HL-60 (cell line): Measurements from ENCODE around the gene VIPR2.
"Not testable (repeated sequence)": the region's sequence is repeated elsewhere in the genome, so short reads cannot be mapped to it uniquely, and the experiment has no call there.

Source experiments
- CTCF ChIP-seq: IDR thresholded peaks from one replicate; pipeline ENCODE4 v1.5.1; 2011; ENCODE audit warnings: low read length, control low read depth, inconsistent platforms; ENCODE audit not compliant: insufficient read depth
- POLR2AphosphoS5 ChIP-seq: IDR thresholded peaks from 2 replicates; pipeline ENCODE4 v1.6.1; 2012; ENCODE audit warnings: low read depth

- TF ChIP-seq CTCF, POLR2AphosphoS5: not testable (repeated sequence)
These were observed 146.4 kb downstream of the VIPR2 start for GRCh38 chr7:158998261-158998660.
